GM19395 (cell line): ENCODE measurements around the gene PTPRT.

Experiments
- ATAC-seq: cut with Tn5 transposase; IDR thresholded peaks from one replicate; pipeline ENCODE4 v1.9.1; 2021; ENCODE audit warnings: mild to moderate bottlenecking, moderate library complexity; ENCODE audit not compliant: unreplicated experiment

Gene PTPRT

DNA sequence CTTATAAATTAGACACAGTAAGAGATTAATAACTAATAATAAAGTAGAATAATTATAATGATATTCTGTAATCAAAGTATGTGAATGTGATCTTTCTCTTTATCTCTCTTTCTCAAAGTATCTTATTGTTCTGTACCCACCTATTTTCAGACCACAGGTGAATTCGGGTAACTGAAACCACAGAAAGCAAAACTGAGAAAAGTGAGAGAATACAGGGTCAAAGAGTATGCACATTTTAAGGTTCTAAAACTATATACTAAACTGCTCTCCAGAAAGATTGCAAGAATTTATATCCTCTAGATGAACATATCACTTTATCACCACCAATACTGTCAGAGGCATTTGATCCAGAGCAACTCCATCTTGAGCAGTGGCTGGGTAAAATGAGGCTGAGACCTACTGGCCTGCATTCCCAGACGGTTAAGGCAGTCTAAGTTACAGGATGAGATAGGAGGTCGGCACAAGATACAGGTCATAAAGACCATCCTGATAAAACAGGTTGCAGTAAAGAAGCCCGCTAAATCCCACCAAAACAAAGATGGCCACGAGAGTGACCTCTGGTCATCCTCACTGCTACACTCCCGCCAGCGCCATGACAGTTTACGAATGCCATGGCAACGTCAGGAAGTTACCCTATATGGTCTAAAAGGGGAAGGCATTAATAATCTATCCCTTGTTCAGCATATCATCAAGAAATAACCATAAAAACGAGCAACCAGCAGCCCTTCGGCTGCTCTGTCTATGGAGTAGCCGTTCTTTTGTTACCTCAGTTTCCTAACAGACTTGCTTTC, 211.3 kb downstream of the PTPRT start:
- ATAC-seq: no peak

GRCh38 chr20:42975974-42976373, 213.7 kb downstream of the PTPRT start:
- no peak for ATAC-seq

- ATAC-seq: no peak
These were observed 215.4 kb downstream of the PTPRT start for GRCh38 chr20:42974347-42974746.

- ATAC-seq: no peak
These were observed 217.1 kb downstream of the PTPRT start for GRCh38 chr20:42972591-42972990.

GRCh38 chr20:42968746-42969145, 221.0 kb downstream of the PTPRT start:
- no peak for ATAC-seq

DNA sequence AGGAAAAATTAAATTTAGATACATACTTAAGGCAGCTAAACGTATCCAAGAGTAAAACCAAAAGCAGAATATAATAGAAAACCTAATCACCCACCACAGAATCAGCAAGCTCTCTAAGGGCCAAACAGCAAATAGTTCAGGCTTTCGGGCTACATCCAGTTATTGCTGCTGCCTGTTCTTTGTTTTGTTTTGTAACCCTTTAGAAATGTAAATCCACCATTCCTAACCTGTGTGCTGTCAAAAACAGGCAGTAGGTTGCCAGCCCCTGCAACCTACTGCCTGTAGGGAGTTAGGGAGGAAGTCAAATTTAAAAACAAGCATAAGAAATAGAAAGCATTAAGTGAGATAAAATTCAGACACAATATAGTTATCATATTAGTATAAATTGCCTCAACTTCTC, 225.9 kb downstream of the PTPRT start:
- no peak for ATAC-seq

DNA sequence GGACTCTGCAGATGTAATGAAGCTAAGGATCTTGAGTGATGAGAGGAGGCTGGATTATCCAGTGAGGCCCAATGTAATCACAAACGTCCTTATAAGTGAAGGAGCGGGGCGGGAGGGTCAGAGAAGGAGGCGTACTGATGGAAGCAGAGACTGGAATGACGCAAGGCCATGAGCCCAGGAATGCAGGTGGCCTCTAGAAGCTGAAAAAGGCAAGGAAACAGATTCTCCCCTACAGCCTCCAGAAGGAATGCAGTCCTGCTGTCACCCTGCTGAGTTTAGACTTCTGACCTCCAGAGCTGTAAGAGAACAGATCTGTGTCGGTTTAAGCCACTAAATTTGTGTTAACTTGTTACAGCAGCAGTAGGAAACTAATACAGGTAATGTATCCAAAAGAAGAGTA, 227.9 kb downstream of the PTPRT start:
- ATAC-seq: no peak

- ATAC-seq: no peak
These were observed 229.7 kb downstream of the PTPRT start for GRCh38 chr20:42959996-42960395.

- ATAC-seq: no peak
These were observed 231.2 kb downstream of the PTPRT start for GRCh38 chr20:42958367-42959069.

GRCh38 chr20:42957704-42958095, 232.0 kb downstream of the PTPRT start:
- ATAC-seq: no peak

DNA sequence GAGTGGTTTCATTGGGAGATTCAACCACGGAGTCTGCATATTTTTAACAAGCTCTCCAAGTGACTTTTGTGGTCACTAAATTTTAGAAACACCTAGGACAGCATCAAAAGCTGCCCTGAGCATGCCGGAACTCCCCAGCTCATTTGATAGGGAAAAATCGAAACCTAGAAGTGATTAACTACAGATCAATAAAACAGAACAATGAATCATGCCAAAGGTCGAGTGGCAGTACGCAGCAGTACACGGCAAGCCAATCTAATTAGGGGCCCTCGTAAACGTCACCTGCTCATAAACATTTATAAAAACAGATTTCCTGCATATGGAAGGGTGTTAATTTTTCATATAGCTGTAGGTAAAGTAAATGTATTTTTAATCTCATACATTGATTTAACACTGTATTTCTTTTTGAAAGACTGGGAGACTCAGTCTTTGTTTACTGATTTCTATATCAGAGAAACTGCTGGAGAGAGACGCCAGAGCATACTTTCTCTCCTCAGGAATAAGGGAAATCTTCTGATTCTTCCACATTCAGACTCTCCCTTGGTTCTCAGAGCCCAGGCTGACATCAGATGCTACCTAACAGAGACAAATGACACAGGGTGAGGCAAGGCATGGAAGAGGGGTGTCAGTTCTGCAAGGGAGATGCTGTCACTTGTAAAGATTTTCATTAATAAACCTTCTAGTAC, 232.5 kb downstream of the PTPRT start:
- ATAC-seq: no peak

DNA sequence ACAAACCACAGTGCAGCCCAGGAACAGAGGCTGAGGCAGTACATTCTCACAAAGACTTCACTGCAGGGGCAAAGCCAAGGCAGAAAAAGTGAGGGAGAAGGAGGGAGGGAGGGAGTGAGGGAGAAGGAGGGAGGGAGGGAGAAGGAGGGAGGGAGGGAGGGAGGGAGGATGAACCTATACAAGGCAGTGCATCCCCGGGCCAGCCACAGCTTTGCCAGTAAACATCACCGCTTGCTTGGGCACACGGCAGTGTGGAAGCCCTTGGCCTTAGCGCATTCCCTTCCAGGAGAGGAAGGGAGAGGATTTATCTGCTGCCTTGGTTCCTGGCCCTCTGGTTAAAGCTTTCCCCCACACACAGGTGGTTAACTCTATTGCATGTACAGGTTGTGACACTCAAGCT, 234.0 kb downstream of the PTPRT start:
- no peak for ATAC-seq

DNA sequence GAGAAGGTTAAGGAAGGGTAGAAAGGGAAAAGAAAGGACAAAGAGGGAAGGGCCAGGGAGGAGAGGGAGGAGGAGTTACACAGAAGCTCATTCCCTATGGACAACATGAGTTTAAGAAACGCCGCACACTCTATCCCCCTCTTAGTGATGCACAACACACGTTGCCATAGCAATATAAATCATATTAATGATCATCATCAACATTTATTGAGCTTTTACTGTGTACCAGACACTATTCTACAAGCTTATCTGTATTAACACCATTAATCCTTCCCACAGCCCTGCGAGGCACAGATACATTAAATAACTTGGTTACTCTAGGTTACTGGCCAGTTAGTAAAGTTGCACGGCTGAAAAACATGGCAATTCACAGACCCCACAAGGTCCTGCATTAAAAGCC, 234.8 kb downstream of the PTPRT start:
- no peak for ATAC-seq

DNA sequence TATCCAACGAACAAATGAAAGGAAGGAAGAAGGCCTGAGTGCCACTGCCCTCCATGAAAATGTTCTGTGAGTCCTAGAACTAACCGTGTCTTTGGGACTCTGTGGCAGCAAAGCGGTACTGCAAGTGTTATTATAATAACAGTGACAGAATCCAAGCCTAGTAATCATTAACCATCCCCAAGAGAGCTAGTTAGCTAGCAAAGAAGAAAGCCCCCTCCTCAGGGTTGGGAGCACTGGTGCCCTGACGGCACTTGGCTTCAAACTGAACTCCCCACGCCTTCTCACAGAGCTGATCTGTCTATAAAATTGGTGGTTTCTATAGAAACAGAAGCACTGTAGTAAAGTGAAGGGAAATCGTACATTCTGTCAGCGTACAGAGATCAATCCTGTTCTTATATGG, 239.8 kb downstream of the PTPRT start:
- no peak for ATAC-seq

- ATAC-seq: no peak
These were observed 244.3 kb downstream of the PTPRT start for GRCh38 chr20:42945234-42945994.

DNA sequence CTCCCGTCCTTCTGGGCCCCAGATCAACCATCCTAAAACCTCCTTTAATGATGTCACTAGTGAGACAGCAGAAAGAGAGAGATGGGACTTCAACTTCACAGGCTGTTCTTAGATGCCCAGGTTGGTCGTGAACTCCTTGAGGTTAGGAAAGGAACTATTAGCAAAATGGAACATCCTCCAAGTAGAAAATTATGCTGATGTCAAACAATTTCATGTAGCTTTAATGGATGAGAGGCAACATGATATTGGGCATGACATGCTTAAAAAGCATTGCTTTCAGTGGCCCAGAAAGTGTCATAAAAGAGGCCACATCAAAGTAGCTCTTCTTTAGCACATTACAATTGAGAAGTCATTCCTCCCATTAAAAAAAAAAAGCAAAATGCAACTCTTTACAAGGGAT, 248.1 kb downstream of the PTPRT start:
- no peak for ATAC-seq

DNA sequence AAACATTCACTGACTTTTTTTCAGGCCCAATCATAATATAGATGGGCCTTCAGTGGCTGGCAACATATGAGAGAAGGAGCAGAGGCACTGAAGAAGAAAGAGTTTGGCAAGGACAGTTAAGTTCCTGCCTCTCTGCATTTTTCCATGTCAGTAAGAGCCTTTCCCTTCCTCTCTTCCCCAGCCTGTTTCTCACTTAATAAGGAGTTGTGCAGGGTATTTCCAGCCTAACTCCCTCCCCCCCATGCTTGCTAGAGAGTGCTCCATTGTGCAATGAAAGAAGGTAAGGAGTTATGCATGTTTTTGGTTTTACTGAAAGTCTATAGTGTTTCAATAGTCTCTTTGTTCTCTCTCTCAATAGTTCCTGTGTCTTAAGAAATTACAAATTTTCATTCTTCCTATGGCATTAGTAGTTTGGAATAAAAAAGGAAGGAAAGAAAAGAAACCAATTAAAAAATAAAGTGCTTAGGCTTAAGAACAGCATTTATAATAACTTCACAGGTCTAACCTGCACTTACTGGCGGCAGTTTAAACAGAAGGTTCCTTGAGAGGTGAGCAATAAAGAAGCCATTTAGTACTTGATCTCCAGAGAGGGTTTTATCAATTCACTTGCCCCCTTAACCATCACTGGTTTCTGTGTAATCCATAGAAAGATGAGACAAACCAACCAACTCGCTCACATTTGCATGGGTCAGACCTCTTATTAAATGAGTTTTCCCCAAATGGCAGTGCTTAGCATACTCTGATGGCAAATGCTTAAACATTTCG, 251.1 kb downstream of the PTPRT start:
- no peak for ATAC-seq

GRCh38 chr20:42936482-42936881, 253.2 kb downstream of the PTPRT start:
- ATAC-seq: no peak

DNA sequence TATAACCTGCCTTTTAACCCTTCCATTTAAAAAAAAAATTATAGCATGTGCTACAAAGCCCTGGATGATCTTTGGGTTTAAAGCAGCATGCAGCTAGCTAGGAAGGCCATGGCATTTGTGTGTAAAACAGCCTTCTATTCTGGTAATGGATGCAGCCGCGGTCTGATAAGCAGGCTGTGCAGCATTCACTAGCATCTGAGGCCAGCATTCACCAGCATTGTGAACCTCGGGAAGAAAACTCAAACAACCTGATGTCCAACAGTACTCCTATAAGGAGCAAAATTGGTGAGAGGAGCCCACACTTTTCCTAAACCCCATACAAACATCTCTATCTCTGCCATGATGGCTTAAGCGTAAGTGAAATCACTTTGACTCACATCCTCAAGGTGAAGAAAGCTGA, 265.5 kb downstream of the PTPRT start:
- no peak for ATAC-seq

DNA sequence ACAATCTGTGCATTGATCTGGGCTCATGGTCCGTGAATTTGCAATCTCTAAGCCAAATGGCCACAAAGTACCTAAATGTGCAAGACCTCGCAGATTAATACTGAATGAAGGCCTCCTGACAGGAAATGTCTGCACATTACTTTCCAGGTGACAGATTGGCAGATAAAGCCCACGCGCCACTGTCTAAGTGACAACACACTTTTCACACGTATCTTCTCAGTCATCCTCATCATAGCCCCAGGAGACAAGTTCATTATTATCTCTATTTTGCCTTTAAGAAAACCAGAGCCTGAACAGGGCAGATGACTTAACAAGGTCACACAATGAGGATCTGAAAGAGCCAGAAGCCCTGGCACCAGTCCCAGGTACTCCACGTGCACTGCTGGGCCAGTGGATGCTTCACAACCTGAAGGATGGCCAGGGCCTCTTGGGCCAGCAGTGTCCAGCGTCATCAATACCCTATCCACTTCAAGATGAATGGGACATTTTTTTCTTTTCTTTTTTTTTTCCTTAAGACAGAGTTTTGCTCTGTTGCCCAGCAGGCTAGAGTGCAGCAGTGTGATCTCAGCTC, 266.3 kb downstream of the PTPRT start:
- ATAC-seq: no peak
